Measurements from ENCODE around the gene ZNF23. TPM values are rescaled to one million over a fixed set of nuclear protein-coding genes. Genes with fewer than 3 reads are reported as not detected.

Gene ZNF23
- total and polyA plus RNA-seq, 10 of the 15 experiments (the other 5 are each of a cell fraction or from before 2014, with no cell fraction given) = 3.6 to 11.5 (median 8.7) TPM

DNA sequence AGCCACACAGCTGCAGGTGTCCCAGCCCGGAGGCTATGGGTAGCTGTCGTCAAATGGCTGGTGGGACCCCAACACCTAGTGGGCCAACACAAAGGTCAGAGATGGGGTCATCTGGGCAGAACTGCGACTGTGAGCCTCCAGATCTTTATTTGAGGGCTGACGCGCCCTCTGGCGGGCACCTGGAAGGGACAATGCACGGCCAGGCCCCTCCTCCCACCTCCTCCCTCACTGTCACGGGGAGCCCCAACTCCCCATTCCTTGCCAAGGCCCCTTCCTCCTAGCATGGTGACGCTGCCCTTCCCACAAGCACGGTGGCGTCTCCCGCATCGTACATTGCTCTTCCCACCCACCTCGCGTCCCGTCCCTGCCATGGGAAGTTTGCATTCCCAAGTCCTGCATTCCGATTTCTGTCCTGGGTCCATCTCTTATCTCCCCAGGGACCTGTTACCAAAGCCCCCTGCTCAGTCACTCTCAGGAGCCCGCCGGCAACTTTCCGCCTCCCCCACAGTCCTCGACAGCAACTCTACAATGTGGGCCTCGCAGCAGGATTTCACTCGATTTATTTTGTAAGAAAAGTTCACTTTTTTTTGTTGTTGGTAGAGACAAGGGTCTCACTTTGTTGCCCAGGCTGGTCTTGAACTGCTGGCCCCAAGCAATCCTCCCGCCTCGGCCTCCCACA, 21.2 kb downstream of the ZNF23 start:
- ChIA-PET CTCF (interaction anchor here (0.7 to 1.8 kb wide), 6 partner anchors 12 to 170 kb away, joined by 3 to 8 read pairs (median 4); partner anchors contain the start of gene ZNF23), SMC1A (ENCODE audit: uncharacterized antibody, unreplicated experiment) (interaction anchor here (1.9 kb wide), 1 partner anchor 61 kb away, joined by 6 read pairs; no protein-coding TSS in a partner anchor), POLR2A (no interaction called here), RAD21 (ENCODE audit: unreplicated experiment) (interaction anchor here (1.2 kb wide), 1 partner anchor 59 kb away, joined by 3 read pairs; no protein-coding TSS in a partner anchor)
- no TSS peak for BruUV-seq (replicated peaks)
- FAIRE-seq (no peak), ATAC-seq (peak; percentile 87), DNase-seq (ENCODE audit: low read depth, low spot score) (no peak)
- Histone ChIP-seq H3K9me3 (replicated peaks; ENCODE audit: control insufficient read depth, insufficient read depth, low read length) (peaks cover 3% of the 10 kb centered on the region; the same call in 2 of the 3 replicates), H3K27me3 (replicated peaks in 1 of 2; ENCODE audit: control insufficient read depth in 2 of 2, insufficient read depth in 2 of 2, low read length in 1 of 2) (no peaks in the 10 kb centered on the region; a peak in 1 of 4 replicates), H3K4me3 (no peak overlapping the region), H2AFZ (ENCODE audit: control insufficient read depth, low read depth, low read length) (no peak overlapping the region), H3K4me2 (ENCODE audit: control insufficient read depth, insufficient read depth) (no peak overlapping the region), H3K36me3 (ENCODE audit: control insufficient read depth in 2 of 2, insufficient read depth in 2 of 2, low read length in 1 of 2) (no peaks in the 10 kb centered on the region), H3K9ac (ENCODE audit: control insufficient read depth, insufficient read depth, low read length) (no peak overlapping the region), H4K20me1 (ENCODE audit: control insufficient read depth, insufficient read depth) (no peaks in the 10 kb centered on the region), H3K27ac (ENCODE audit: control insufficient read depth, insufficient read depth) (no peak overlapping the region), H3K79me2 (ENCODE audit: control insufficient read depth, insufficient read depth, low read length) (no peaks in the 10 kb centered on the region), H3K4me1 (ENCODE audit: control insufficient read depth, insufficient read depth, low read length) (no peaks in the 10 kb centered on the region)
- 63% methylated on average over 25 of the region's 25 CpGs for WGBS (ENCODE audit: insufficient coverage, insufficient replicate concordance, low lambda C conversion rate, missing lambda C conversion rate)
- in situ Hi-C loops (cut with MboI) (no loop called here), intact Hi-C loops (cut with micrococcal nuclease; ENCODE audit: unreplicated experiment) (loop anchor here (2.0 kb wide), 1 partner anchor 58 kb away; no protein-coding TSS in a partner anchor)
- TF ChIP-seq SMC3 (IDR thresholded peaks at IDR 0.05; ENCODE audit: borderline replicate concordance, low read length) (0 out of 2 replicates have a peak, but pooled peaks have one; percentile 7), FOXM1 (IDR thresholded peaks at IDR 0.05; ENCODE audit: low read depth, low read length) (no peak), CTCF (IDR thresholded peaks at IDR 0.05 in 2 of 3, conservative IDR thresholded peaks at IDR 0.05 in 1 of 3; ENCODE audit: control insufficient read depth in 2 of 3, extremely low read depth in 1 of 3, insufficient read depth in 1 of 3, low read depth in 3 of 3, low read length in 3 of 3) (peak; percentile 34 to 69 (median 46); a peak in 4 of 6 replicates)

Measured in GM12878 (cell line).